ENCODE measurements around the gene ANKRD9.

Gene ANKRD9

DNA sequence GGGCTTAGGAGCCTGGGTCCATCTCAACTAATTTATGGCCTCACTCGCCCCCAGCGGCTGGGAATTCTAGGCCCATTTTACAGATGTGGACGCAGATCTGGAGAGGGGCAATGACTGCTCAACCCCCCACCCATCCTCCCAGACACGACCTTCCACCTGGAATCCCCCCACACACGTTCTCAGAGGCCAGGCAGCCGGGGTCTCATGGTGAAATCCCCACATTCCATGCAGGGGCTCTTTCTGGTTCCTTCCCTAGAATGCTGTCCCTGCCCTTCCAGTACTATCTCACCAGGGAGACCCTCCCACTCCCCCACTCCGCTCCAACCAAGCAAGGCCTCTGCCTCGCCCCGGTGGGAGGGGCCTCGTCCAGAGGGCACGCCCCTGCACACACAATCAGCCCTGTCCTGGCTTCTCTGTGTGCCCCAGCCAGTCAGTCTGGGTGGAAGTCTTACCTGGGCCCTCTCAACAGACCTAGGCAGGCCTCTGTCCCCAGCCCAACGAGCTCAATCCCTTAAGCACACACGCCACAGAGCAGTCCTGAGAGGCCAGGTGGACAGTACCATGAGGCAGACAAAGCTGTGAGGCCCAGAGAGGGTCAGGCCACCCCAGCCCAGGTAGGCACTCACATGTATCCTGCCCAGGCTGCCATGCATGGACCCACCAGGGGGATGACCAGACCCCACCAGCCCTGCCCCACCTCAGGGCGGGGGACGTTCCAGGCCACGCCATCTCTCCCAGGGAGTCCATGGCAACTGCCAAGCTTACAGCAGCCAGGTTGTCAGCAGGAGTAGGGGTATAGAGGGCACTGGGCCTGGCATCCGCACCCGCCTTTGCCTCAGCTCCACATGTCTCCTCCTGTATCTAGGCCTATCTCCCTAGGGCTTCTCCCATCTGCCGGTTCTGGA is 1.3 kb upstream of the ANKRD9 start:
- FAIRE-seq = no peak

DNA sequence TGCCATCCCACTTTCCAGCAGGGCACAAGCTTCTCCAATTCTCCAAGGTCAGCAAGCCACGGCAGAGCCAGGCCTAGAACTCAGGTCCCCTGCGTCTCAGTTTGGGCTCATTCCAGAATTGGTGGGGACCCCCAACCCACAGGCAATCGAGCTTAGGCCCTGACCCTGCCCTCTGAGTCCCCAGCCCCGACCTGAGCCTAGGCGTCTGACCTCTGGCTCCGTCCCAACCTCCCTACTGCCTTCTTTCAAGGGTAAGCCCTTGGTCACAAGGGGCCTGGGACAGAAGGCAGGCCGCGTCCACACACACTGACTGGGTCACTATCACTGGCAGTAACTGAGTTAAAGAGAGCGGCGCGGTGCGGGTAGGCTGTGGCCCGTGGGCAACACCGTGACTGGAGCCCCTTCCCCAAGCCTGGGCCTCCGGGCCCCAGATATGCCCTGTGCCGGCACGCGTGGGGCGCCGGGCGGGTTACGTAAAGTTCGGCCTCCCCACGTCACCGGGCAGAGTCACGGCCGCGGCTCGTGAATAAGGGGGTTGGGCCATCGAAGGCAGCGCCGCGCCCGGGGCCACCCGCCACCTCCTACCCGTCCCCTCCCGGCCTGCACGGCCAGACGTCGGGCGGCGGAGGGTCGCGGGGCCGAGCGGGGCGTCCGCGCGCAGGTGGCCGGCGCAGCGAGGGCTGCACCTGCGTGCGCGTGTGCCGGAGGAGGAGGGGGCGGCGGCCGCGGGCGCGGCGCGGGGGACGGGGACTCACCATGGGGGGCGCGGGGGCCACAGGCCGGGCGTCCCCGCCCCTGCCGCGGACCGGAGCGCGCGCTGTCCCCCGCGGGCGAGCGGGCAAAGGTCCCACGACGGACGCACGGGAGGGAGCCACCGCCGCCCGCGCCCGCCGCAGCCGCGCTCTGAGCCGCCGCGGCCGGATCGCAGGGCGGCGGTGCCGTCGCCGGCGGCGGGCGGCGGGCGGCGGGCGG is 516 bp downstream of the ANKRD9 start:
- no peak for FAIRE-seq

DNA sequence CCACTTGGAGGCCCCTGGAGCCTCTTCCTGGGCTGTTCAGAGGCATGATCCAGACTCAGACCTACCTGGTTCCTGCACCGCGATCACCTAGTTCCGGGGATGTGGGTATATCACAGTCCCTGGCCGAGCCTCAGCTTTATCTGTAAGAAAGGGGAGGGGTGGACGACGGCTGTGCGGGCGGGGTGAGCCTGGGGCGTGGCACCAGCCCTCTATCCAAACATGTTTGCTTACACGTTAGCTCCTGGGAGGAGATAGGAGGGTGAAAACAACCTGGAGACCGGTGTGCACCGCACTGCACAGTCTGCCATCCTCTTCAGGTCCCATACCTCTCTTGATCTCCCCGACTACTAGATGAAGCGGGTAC is 1.2 kb downstream of the ANKRD9 start:
- no peak for FAIRE-seq

DNA sequence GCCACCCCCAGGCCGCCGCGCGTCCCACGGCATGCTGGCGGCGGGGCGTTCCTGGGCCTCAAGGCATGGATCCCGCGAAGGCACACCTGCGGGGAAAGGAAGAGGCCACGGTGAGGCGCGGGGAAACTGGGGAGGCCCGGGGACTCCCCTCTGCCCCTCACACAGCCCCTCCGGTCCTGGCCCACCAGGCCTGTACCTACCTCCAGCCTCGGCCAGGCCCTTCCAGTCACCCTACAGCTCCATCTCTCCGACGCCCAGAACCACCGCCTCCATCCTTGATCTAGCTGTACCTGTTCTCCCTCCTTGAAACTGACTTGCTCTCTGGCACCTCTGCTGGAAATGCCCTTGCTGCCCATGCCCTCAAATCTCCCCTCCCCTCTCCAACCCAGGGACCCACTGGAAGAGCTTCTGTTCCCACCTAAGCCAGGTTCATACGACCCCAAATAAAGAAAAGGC is 1.7 kb downstream of the ANKRD9 start:
- FAIRE-seq = no peak

DNA sequence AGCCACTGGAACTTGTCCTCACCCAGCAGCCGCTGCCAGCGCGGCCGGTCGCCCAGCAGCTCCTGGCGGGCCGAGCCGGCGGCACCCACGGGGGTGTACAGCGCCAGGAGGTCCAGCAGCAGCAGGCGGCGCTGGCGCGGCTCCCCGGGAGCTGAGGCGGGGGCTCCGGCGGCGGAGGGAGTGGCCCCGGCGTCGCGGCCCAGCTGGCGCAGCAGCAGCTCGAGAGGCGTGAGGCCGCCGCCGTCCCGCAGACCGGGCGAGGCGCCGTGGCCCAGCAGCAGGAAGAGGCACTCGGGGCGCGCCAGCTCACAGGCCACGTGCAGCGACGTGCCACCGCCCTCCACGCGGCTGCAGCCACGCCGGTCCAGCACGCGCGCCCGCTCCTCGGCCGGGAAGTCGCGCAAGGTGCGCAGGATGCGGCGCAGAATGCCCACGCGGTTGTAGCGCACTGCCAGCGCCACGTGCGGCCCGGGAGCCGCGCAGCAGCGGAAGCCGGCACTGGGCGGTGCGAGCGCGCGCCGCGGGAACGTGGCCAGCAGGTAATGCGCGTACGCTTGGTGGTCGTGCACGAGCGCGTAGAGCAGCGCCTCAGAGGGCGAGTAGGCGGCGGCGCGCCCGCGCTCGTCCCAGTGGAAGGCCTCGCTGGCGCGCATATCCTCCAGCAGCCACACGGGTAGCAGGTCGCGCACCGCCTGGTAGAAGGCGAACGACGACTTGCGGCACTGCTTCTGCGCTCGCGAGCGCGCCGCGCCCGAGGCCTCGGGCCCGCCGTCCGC is 2.3 kb downstream of the ANKRD9 start:
- FAIRE-seq = no peak

DNA sequence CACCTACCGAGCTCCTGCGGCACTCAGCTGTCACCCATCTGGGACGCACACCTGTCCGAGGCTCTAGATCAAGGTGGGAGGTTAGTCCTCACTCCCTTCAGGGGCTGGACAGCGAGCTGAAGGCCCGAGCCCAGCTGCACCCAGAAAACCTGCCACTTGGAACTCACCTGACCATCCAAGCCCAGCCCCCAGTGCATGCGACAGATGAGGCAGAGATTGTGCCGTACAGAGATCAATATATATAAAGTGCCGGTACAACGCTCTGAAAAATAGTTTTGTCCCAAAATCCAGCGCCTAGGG is 3.0 kb downstream of the ANKRD9 start:
- FAIRE-seq = no peak

DNA sequence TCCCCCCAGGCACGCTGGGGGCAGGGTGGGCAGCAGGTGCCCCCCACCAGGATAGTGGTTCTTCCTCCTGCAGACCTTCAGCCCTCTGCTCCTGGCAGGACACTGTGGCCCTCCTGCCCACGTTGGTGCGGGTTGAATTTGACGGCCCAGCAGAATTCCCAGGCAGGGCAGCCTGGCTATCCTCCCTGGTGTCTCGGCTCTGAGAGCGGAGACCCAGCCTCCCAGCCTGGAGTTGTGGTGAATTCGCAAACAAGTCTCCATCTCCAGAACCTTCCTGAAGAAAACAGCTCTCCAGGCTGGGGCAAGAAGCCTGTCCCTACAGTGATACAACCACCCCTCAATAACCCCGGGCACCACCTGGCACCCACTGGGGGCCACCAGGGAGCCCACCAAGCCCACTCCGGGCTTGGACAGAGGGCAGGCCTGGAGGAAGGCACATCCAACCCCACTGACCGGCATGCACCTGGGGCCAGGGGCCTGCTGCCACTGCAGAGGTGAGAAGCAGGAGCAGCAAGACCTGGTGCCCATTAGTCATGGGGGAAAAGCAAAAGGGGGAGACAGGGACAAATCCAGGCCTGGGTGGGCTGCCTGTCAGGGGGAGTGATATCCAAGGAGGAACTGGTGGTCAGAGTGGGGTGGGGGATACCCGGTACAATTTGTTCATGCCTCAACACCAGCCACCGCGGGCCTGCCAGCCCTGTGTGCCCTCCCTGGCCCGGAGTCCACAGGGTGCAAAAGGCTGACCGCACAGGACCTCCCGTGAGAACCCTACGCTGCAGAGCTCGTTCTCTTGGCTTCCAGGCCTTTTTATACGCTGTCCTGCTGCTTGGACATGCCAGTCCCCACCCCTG is 3.6 kb downstream of the ANKRD9 start:
- FAIRE-seq = no peak

DNA sequence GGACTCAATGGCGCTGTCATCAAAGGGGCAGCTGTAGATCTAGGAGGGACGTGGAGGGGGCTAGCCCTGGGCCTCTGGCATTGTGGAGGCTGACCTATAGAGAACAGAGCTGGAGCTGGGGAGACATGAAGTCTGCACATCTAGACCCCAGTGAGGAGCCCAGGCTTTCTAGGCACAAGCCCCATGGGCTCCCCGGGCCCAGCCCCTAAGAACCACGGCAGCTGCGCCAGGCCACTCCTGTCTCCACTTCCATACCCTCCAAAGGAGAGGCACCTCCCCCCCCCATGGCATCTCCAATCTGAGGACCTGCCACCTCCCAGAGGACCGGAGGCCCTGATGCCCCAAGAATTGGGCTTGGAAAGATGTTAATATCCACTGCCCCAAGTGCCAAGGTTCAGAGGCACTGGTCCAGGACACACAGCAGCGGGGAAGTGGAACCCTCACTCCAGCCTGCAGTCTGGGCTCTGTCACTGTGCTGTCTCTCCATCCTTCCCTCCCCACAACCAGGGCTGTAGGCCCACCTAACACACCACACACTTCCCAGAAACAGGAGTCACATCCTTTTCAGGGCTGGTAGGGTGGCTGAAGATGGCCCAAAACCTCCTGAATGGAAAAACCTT is 4.5 kb downstream of the ANKRD9 start:
- FAIRE-seq = no peak

DNA sequence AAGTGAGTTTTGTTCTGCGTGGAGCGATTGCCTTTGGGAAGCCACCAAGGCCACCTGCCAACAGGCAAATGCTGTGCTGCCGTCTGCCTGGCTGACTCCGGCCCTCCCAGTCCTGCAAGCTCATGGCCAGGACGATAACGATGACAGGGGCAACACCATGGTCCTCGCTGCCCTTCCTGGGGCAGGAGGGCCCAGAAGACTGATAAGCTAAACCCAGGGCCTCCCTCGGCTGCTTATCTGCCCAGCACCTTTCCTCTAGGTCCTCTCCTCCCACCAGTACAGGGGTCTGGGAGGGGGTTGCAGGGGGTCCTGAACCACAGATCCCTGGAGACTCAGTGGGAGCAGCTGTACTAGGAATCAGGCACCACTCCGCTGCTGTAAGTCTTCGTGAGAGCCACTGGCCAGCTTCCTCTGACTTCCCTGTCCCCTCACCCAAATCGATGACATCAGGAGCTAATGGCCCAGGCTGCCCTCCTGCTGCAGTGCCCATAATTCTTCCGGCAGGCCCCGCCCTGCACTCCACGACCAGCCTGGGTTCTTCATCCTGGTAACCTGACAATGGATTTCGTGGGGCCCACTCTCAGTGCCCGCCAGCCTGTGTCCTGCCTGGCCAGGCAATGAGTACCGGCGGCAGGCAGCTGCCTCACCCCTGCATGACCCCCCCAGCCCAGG is 5.1 kb downstream of the ANKRD9 start:
- no peak for FAIRE-seq

DNA sequence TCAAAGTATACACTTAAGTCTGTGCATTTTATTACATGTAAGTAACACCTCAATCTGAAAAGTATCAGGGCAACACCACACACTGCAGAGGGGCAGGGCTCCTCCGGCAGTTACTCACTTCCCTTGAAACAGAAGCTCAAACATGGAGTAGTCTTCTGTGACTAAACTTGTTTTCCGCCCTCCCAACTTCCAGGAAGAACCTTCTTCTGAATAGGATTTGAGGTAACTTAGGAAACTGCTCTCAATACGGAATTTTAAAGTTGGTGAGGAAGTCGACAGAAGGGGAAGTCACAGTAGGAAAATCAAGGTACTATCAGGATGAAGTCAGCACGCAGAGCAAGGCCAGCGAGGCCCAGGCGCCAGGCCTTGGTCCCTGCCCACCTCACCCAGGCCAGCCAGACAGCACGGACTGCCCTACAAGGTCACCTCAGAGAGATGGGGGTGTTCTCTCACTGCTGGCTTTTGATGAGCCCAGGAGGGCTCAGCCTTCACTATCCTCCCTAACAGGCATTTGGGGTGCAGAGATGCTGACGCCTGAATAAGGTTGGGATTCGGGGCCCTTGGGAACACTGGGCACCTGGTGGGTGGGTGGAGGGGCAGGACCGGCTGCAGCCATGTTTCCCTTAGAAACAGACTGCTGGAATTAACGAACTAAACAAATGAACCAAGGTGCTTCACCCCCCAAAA is 5.8 kb downstream of the ANKRD9 start:
- no peak for FAIRE-seq

DNA sequence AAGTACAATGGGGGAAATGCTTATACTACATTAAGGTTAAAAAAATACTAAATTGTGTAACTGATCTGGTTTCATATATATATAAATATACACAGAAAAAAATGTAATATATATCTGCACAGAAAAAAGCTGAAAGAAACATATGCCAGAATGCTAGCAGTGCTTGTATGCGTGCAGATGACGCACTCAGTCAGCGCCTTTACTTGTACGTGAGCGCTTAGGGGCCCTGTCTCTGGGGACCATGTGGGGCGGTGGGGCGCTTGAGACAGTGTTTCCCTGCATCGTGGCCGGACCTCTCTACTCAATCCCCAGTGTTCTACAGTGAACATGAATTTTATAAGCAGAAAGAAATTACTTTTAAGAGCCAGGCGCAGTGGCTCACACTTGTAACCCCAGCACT is 7.0 kb downstream of the ANKRD9 start:
- FAIRE-seq = no peak

DNA sequence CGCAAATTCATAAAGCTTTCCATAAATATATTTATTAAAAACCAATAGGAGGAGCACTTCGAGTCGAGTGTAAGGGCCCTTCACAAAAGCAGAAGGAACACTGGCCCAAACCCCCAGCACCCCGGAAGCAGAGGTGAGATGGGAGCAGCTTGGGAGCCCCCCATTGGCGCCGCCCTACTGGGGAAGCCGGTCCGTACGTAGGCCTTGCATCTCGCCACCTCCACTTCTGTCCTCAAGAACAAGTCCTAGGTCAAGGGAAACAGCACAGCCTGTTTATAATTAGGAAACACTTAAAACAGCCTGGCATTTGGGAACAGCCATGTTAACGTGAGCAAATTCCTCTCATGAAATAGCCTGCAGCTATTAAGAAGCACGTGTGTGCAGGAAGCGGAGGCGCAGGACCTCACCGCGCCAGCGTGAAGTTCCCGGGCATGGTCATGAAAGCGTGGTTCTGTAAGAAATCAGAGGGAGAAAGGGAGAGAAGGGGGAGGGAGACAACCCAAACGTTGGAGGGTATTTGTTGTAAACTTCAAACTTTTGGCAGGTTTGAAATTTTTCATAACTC is 7.7 kb downstream of the ANKRD9 start:
- no peak for FAIRE-seq

DNA sequence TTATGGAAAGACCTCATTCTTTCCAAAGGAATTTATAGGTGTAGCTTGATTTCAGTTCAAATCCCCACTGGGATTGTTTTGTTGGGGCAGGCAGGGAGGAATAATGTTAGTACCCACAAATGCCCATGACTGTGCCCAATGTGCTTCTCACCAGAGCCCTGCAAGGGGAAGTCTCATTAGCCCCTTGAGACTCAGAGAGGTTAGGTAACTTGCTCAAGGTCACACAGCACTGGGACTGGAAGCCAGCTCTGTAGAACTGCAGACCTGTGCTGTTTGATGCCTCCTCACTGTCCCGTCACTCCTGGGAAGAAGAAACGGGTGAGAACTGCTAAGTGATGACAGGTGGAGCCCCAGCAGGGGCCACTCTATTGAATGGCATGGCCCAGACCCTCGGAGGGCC is 8.9 kb downstream of the ANKRD9 start:
- FAIRE-seq = no peak

DNA sequence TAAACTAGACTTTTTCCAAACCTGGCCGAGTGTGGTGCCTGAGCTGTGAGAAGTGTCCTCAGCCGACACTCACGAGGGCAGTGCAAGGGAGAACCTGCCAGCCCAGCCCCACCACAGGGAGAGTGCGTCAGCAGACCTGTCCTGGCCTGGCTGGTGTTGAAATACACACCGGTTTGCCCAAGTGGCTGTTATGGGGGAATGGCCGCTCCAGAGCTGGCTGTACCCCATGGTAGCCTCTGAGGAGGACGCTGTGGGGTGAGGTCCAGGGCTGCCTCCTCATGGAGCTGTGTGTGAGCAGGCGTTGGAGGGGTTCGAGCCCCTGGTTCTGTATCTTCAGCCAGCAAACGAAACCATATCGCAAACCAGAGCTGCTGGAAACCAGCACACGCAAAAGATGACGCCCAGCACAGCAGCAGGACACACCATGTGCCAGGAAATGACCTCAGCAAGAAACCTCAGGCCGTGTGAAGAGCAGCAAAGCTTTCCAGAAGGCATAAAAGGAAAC is 9.4 kb downstream of the ANKRD9 start:
- FAIRE-seq = no peak

DNA sequence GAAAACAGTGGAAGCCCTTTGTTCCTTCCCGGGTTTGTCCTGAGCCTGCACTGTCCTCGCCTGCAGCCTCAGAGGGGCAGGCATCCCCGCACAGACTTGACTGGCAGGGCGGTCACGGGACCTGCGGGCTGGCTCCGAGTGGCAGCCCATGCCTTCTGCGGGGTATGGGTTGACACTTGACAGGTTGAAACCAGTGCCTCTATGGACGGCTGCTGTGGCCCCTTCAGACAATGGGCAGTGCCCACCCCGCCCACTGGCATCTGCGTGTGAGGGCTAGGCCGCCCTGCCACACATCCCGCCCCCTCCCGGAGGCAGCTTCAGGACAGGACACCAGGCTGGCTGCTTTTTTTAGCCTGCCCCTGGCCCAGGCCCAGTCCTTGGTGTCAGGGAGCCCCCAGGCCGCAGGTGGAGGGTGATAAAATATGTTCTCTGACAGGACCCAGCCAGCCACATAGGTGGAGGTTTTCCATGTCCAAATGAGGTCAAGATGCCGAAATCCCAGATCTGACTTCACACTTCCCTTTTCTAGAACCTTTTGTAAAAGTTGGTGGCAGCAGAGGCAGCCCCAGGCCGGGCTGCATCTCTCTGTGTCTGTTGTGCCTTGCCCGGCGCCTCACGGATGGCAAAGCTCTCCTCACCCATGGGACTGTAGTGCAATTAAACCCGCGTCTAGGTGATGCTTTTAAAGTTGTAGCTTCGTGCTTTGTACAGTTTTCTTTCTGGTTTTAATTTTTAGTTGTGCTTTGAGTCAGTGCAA is 10.0 kb downstream of the ANKRD9 start:
- no peak for FAIRE-seq

DNA sequence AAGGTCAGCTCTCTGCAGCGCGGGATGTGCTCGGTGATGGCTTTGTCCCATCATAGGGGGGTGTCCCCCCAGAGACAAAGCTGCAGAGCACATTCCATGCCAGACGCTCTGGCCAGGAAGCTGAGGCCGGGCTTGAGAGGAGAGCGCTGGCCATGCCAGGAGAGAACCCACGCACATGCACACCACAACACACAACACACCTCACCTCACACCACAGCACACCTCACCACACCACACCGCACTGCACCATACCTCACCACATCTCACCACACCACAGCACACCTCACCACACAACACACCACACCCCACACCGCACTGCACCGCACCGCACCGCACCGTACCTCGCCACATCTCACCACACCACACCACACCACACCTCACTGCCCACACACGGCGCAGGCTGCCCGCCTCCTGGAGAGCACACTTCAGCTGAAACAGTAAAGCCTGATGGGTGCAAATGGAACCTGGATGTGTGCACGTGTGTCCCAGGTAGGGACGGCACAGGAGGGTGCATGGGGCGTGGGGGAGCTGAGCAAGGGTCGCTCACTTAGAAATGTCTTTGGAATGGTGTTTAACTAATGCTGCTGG is 10.8 kb downstream of the ANKRD9 start:
- FAIRE-seq = no peak

DNA sequence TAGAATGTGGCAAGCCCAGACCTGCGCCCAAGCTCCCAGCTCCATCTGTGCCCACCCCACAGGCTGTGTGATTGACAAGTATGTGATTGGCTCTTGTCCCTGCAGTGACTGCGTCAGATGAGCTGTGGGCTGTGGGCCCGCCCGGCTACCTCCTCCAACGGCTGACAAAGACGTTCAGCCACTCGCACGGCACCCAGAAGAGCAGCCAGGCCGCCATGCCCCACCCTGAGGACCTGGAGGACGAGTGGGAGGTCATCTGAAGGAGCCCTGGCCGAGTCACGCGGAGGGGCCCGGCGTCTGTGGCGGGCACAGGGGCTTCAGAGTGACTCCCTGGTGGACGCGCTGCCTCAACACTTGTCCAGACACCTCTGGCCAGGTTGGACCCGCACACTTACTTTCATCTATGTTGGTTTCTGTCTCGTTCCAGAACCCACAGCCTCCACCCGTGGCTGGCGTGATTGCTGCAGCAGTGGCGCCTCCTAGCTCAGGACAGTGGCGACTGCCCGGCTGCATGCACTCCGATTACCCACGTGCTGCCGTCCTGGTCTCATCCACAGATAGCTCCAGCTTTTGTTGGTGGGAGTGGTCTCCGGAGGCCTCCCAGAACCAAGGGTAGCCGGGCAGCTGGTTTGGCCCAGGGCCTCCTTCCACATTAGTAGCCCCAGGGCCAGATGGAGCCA is 11.4 kb downstream of the ANKRD9 start:
- FAIRE-seq = no peak
